GM23338 (cell line): Measurements from ENCODE around the gene DDX50. TPM values are rescaled to one million over a fixed set of nuclear protein-coding genes. Genes with fewer than 3 reads are reported as not detected.

Source experiments
- ATAC-seq: fragments of 200-7000 bp; cut with Tn5 transposase; 3 replicates; pipeline ENCODE4 v1.9.1; 2020
- DNase-seq: peaks from one replicate; pipeline ENCODE4 v3.0.0-alpha.2; 2015; ENCODE audit warnings: low spot score
- H2AFZ ChIP-seq: fragments of 200-600 bp; sonication (generic); 2 replicates; pipeline ENCODE4 v1.8.0; 2016; ENCODE audit warnings: antibody characterized with exemption, mild to moderate bottlenecking, moderate library complexity
- H3F3A ChIP-seq: fragments of 200-600 bp; sonication (generic); replicated peaks from 2 replicates; pipeline ENCODE4 v1.8.0; 2017; ENCODE audit warnings: antibody characterized with exemption, mixed run types, low read depth
- H3K27ac ChIP-seq: fragments of 200-600 bp; sonication (generic); 2 replicates; pipeline ENCODE4 v1.6.1; 2016; ENCODE audit warnings: low read depth
- H3K27me3 ChIP-seq: fragments of 200-600 bp; sonication (generic); 2 replicates; pipeline ENCODE4 v1.8.0; 2016; ENCODE audit warnings: mild to moderate bottlenecking, mixed run types, moderate library complexity; ENCODE audit not compliant: insufficient read depth
- H3K36me3 ChIP-seq: fragments of 200-600 bp; sonication (generic); 2 replicates; pipeline ENCODE4 v1.8.0; 2016; ENCODE audit warnings: mild to moderate bottlenecking; ENCODE audit not compliant: insufficient read depth
- H3K4me1 ChIP-seq: fragments of 200-600 bp; sonication (generic); 2 replicates; pipeline ENCODE4 v1.8.0; 2016; ENCODE audit warnings: mild to moderate bottlenecking, moderate library complexity; ENCODE audit not compliant: insufficient read depth
- H3K4me2 ChIP-seq: fragments of 200-600 bp; sonication (generic); 2 replicates; pipeline ENCODE4 v1.7.1; 2017; ENCODE audit warnings: mixed run types
- H3K4me3 ChIP-seq: fragments of 200-600 bp; sonication (generic); 2 replicates; pipeline ENCODE4 v1.6.1; 2016; ENCODE audit warnings: mixed run types
- H3K79me2 ChIP-seq: fragments of 200-600 bp; sonication (generic); replicated peaks from 2 replicates; pipeline ENCODE4 v1.8.0; 2017; ENCODE audit warnings: mild to moderate bottlenecking; ENCODE audit not compliant: insufficient read depth
- H3K9me2 ChIP-seq: fragments of 200-600 bp; sonication (generic); 2 replicates; pipeline ENCODE4 v1.8.0; 2017; ENCODE audit not compliant: insufficient read depth
- H4K20me1 ChIP-seq: fragments of 200-600 bp; sonication (generic); replicated peaks from 2 replicates; pipeline ENCODE4 v1.8.0; 2017; ENCODE audit warnings: mild to moderate bottlenecking; ENCODE audit not compliant: insufficient read depth
- H3K27ac Mint-ChIP-seq: 2 replicates; pipeline ENCODE4 v1.8.0; 2020; ENCODE audit warnings: inconsistent platforms, mild to moderate bottlenecking, moderate library complexity, mixed read lengths
- H3K27me3 Mint-ChIP-seq: 3 replicates; pipeline ENCODE4 v1.8.0; 2022; ENCODE audit warnings: low read depth, mild to moderate bottlenecking, moderate library complexity, mixed read lengths, inconsistent platforms; ENCODE audit not compliant: insufficient read depth, poor library complexity
- H3K36me3 Mint-ChIP-seq: 3 replicates; pipeline ENCODE4 v1.8.0; 2021; ENCODE audit warnings: low read depth, mild to moderate bottlenecking, inconsistent platforms, moderate library complexity, mixed read lengths
- H3K4me1 Mint-ChIP-seq: 3 replicates; pipeline ENCODE4 v1.8.0; 2020; ENCODE audit warnings: mild to moderate bottlenecking, inconsistent platforms, mixed read lengths
- H3K4me3 Mint-ChIP-seq: 3 replicates; pipeline ENCODE4 v1.8.0; 2021; ENCODE audit warnings: moderate library complexity, mild to moderate bottlenecking, inconsistent platforms, mixed read lengths
- H3K9me3 Mint-ChIP-seq: 3 replicates; pipeline ENCODE4 v1.8.0; 2020; ENCODE audit warnings: moderate library complexity, mild to moderate bottlenecking, inconsistent platforms, mixed read lengths
- EZH2 ChIP-seq: fragments of 200-600 bp; sonication (generic); IDR thresholded peaks from one replicate; pipeline ENCODE4 v1.8.0; 2017; ENCODE audit warnings: antibody characterized with exemption, mild to moderate bottlenecking, low read depth; ENCODE audit not compliant: unreplicated experiment
- EZH2phosphoT487 ChIP-seq: fragments of 200-600 bp; sonication (generic); IDR thresholded peaks from one replicate; pipeline ENCODE4 v1.8.1; 2018; ENCODE audit warnings: antibody characterized with exemption; ENCODE audit not compliant: unreplicated experiment
- NANOG ChIP-seq: IDR thresholded peaks from 2 replicates; pipeline ENCODE4 v1.6.1; 2016; ENCODE audit warnings: antibody characterized with exemption, borderline replicate concordance
- POLR2AphosphoS5 ChIP-seq: IDR thresholded peaks from 2 replicates; pipeline ENCODE4 v1.6.1; 2016; ENCODE audit warnings: antibody characterized with exemption, low read depth
- ZNF114 ChIP-seq: fragments of 250-450 bp; sonication (Bioruptor Pico); IDR thresholded peaks from 2 replicates; pipeline ENCODE4 v1.5.0; 2020; ENCODE audit warnings: mild to moderate bottlenecking, moderate library complexity
- polyA plus RNA-seq: library from polyadenylated mRNA; unstranded; fragments of >200 nt; fragmentation: Nextera tagmentation; extraction: Ambion mirVana; gene quantifications from 2 replicates; pipeline ENCODE4 v1.2.1, GENCODE V29; 2016
- total RNA-seq: library from RNA; depleted of rRNA; stranded (reverse); fragments of >200 nt; shearing (Covaris generic); gene quantifications from 2 replicates; pipeline ENCODE4 v1.2.3, GENCODE V29; 2014
- TF ChIP-seq, protein P1 (sequence below): fragments of 250-450 bp; sonication (Bioruptor Pico); IDR thresholded peaks from 2 replicates; pipeline ENCODE4 v1.5.0; 2020; ENCODE audit warnings: mild to moderate bottlenecking, moderate library complexity
- TF ChIP-seq, protein P2 (sequence below): IDR thresholded peaks from 2 replicates; pipeline ENCODE4 v1.6.1; 2016; ENCODE audit warnings: antibody characterized with exemption
- TF ChIP-seq, protein P3 (sequence below): IDR thresholded peaks from one replicate; pipeline ENCODE4 v1.6.1; 2018; ENCODE audit warnings: antibody characterized with exemption; ENCODE audit not compliant: unreplicated experiment

DDX50 gene
- total and polyA plus RNA-seq, 2 experiments from 2014 or later: 37.2 TPM

DNA sequence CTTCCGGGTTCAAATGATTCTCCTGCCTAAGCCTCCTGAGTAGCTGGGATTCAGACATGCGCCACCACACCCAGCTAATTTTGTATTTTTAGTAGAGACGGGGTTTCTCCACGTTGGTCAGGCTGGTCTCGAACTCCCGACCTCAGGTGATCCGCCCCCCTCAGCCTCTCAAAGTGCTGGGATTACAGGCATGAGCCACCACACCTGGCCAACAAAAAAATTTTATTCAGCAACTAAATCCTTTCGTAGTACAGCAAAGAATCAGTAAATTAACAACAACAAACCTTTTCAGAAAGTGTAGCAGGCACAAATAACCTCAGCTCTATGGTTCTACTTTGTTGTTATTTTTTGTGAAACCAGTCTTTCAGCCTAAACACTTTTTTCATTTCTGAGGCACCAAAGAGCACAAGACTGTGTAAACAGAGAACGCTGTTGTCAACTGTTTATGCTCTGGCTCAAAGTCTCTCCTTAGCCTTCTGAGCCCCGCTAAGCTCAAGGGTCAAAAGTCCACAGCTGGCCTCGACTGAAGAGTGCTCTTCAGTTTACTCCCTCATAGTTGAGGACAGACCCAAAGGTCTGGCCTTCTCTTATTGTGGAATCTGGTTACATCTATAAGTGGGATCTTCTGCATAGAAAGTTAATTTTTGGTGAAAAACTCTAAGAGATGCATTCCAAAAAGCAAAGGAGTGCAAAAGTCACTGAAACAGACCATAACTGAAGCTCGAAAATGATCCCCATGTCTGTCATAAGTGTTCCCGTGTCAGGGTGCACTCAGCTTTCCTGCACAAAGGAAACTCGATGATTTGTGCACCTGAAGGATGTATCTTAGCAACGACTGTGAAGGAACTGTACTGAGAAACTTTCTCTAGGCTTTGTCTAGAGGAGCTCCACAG lies 24.6 kb upstream of the DDX50 start (continued):
- TF ChIP-seq, protein P1, sequence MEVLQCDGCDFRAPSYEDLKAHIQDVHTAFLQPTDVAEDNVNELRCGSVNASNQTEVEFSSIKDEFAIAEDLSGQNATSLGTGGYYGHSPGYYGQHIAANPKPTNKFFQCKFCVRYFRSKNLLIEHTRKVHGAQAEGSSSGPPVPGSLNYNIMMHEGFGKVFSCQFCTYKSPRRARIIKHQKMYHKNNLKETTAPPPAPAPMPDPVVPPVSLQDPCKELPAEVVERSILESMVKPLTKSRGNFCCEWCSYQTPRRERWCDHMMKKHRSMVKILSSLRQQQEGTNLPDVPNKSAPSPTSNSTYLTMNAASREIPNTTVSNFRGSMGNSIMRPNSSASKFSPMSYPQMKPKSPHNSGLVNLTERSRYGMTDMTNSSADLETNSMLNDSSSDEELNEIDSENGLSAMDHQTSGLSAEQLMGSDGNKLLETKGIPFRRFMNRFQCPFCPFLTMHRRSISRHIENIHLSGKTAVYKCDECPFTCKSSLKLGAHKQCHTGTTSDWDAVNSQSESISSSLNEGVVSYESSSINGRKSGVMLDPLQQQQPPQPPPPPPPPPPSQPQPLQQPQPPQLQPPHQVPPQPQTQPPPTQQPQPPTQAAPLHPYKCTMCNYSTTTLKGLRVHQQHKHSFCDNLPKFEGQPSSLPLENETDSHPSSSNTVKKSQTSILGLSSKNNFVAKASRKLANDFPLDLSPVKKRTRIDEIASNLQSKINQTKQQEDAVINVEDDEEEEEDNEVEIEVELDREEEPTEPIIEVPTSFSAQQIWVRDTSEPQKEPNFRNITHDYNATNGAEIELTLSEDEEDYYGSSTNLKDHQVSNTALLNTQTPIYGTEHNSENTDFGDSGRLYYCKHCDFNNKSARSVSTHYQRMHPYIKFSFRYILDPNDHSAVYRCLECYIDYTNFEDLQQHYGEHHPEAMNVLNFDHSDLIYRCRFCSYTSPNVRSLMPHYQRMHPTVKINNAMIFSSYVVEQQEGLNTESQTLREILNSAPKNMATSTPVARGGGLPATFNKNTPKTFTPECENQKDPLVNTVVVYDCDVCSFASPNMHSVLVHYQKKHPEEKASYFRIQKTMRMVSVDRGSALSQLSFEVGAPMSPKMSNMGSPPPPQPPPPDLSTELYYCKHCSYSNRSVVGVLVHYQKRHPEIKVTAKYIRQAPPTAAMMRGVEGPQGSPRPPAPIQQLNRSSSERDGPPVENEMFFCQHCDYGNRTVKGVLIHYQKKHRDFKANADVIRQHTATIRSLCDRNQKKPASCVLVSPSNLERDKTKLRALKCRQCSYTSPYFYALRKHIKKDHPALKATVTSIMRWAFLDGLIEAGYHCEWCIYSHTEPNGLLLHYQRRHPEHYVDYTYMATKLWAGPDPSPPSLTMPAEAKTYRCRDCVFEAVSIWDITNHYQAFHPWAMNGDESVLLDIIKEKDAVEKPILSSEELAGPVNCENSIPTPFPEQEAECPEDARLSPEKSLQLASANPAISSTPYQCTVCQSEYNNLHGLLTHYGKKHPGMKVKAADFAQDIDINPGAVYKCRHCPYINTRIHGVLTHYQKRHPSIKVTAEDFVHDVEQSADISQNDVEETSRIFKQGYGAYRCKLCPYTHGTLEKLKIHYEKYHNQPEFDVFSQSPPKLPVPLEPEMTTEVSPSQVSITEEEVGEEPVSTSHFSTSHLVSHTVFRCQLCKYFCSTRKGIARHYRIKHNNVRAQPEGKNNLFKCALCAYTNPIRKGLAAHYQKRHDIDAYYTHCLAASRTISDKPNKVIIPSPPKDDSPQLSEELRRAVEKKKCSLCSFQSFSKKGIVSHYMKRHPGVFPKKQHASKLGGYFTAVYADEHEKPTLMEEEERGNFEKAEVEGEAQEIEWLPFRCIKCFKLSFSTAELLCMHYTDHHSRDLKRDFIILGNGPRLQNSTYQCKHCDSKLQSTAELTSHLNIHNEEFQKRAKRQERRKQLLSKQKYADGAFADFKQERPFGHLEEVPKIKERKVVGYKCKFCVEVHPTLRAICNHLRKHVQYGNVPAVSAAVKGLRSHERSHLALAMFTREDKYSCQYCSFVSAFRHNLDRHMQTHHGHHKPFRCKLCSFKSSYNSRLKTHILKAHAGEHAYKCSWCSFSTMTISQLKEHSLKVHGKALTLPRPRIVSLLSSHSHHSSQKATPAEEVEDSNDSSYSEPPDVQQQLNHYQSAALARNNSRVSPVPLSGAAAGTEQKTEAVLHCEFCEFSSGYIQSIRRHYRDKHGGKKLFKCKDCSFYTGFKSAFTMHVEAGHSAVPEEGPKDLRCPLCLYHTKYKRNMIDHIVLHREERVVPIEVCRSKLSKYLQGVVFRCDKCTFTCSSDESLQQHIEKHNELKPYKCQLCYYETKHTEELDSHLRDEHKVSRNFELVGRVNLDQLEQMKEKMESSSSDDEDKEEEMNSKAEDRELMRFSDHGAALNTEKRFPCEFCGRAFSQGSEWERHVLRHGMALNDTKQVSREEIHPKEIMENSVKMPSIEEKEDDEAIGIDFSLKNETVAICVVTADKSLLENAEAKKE (CRISPR knock-in tag): no peak

DNA sequence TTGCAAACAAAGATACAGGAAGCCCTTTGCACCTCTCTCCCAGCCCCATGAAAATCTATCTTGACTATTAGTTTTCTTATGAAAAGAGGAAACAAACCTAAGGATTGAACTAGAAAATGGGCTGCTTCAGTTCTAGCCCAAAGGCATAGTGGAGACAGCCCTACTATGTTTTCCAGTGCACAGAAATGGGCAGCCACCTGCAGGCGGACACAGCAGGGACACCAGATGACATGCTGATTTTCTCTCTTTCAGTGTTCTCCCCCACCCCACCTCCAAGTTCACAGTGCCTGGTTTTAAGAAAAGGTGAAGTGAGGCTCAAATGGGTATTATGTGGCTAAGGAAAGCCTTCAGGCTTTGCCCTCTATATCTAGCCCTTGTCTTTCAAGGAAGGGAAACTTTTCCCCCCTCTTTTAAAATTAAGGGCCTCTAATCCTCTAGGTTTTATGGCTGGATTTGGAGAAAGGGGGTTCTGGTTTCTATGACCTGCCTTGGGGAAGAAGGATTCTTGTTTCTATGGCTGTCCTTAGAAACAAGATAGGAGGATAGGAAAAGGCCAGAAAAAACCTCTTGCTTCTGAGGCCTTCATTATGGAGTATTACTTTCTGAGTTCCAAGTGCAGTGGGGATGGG lies 23.5 kb upstream of the DDX50 start:
- Histone ChIP-seq H3K27ac (0 out of 2 replicates have a peak overlapping the region, but pooled peaks have one; percentile 57), H3K4me2 (peak overlapping the region; percentile 57)
- TF ChIP-seq NANOG (no peak), ZNF114 (CRISPR knock-in tag) (no peak), EZH2phosphoT487 (no peak), EZH2 (no peak), POLR2AphosphoS5 (no peak)
- TF ChIP-seq, protein P2, sequence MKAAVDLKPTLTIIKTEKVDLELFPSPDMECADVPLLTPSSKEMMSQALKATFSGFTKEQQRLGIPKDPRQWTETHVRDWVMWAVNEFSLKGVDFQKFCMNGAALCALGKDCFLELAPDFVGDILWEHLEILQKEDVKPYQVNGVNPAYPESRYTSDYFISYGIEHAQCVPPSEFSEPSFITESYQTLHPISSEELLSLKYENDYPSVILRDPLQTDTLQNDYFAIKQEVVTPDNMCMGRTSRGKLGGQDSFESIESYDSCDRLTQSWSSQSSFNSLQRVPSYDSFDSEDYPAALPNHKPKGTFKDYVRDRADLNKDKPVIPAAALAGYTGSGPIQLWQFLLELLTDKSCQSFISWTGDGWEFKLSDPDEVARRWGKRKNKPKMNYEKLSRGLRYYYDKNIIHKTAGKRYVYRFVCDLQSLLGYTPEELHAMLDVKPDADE: no peak
- TF ChIP-seq, protein P3, sequence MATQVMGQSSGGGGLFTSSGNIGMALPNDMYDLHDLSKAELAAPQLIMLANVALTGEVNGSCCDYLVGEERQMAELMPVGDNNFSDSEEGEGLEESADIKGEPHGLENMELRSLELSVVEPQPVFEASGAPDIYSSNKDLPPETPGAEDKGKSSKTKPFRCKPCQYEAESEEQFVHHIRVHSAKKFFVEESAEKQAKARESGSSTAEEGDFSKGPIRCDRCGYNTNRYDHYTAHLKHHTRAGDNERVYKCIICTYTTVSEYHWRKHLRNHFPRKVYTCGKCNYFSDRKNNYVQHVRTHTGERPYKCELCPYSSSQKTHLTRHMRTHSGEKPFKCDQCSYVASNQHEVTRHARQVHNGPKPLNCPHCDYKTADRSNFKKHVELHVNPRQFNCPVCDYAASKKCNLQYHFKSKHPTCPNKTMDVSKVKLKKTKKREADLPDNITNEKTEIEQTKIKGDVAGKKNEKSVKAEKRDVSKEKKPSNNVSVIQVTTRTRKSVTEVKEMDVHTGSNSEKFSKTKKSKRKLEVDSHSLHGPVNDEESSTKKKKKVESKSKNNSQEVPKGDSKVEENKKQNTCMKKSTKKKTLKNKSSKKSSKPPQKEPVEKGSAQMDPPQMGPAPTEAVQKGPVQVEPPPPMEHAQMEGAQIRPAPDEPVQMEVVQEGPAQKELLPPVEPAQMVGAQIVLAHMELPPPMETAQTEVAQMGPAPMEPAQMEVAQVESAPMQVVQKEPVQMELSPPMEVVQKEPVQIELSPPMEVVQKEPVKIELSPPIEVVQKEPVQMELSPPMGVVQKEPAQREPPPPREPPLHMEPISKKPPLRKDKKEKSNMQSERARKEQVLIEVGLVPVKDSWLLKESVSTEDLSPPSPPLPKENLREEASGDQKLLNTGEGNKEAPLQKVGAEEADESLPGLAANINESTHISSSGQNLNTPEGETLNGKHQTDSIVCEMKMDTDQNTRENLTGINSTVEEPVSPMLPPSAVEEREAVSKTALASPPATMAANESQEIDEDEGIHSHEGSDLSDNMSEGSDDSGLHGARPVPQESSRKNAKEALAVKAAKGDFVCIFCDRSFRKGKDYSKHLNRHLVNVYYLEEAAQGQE: no peak

More for the DNA sequence above, 23.5 kb upstream of the DDX50 start:
- no peaks in the 10 kb centered on the region for H4K20me1 ChIP-seq
- H3K4me3 Mint-ChIP-seq: 0 out of 3 replicates have a peak overlapping the region, but pooled peaks have one; percentile 0
- H2AFZ ChIP-seq: no peak overlapping the region
- peaks cover 32% of the 10 kb centered on the region for H3K4me1 Mint-ChIP-seq
- peak overlapping the region; percentile 10; the same call in 1 of the 2 replicates for H3K4me3 ChIP-seq
- ATAC-seq (peak; percentile 84), DNase-seq (peak; percentile 34)
- H3K36me3 ChIP-seq: no peaks in the 10 kb centered on the region
- H3K27me3 Mint-ChIP-seq: peaks cover 3% of the 10 kb centered on the region
- H3K9me2 ChIP-seq: no peaks in the 10 kb centered on the region
- no peaks in the 10 kb centered on the region; the same call in 1 of the 2 replicates for H3F3A ChIP-seq
- H3K27me3 ChIP-seq: no peaks in the 10 kb centered on the region
- H3K27ac Mint-ChIP-seq: no peak overlapping the region
- no peaks in the 10 kb centered on the region; the same call in 2 of the 3 replicates for H3K9me3 Mint-ChIP-seq
- H3K4me1 ChIP-seq: peaks cover 31% of the 10 kb centered on the region
- no peaks in the 10 kb centered on the region for H3K79me2 ChIP-seq
- no peaks in the 10 kb centered on the region for H3K36me3 Mint-ChIP-seq
